ENCODE measurements around the gene ADAMTS8.
"Not testable (repeated sequence)": the region's sequence is repeated elsewhere in the genome, so short reads cannot be mapped to it uniquely, and the experiment has no call there.

The ADAMTS8 gene

GRCh38 chr11:130459521-130459920 is 31.1 kb upstream of the ADAMTS8 start:
- no peak for DNase-seq

- DNase-seq = no peak
Measured at GRCh38 chr11:130458410-130458729, 30.0 kb upstream of the ADAMTS8 start.

- DNase-seq = no peak
Measured at GRCh38 chr11:130457623-130458409, 29.4 kb upstream of the ADAMTS8 start.

GRCh38 chr11:130456286-130456685 is 27.9 kb upstream of the ADAMTS8 start:
- DNase-seq = no peak

- DNase-seq = no peak
Measured at GRCh38 chr11:130455483-130456127, 27.2 kb upstream of the ADAMTS8 start.

- no peak for DNase-seq
Measured at GRCh38 chr11:130454491-130455252, 26.3 kb upstream of the ADAMTS8 start.

- no peak for DNase-seq
Measured at GRCh38 chr11:130452940-130453339, 24.5 kb upstream of the ADAMTS8 start.

GRCh38 chr11:130452176-130452575 is 23.8 kb upstream of the ADAMTS8 start:
- no peak for DNase-seq

- no peak for DNase-seq
Measured at GRCh38 chr11:130451231-130452019, 23.0 kb upstream of the ADAMTS8 start.

GRCh38 chr11:130449996-130450769 is 21.8 kb upstream of the ADAMTS8 start:
- no peak for DNase-seq

GRCh38 chr11:130449310-130449990 is 21.0 kb upstream of the ADAMTS8 start:
- DNase-seq = no peak

- DNase-seq = no peak
Measured at GRCh38 chr11:130448416-130449309, 20.3 kb upstream of the ADAMTS8 start, which contains the start of gene ADAMTS15. Gene ADAMTS15, plus strand, starts transcription at chr11:130448645. Its CDS starts 329 bp downstream, at chr11:130448974.

GRCh38 chr11:130448039-130448415 is 19.6 kb upstream of the ADAMTS8 start:
- no peak for DNase-seq

GRCh38 chr11:130445788-130446187 is 17.4 kb upstream of the ADAMTS8 start:
- DNase-seq = no peak

GRCh38 chr11:130442737-130443136 is 14.3 kb upstream of the ADAMTS8 start:
- no peak for DNase-seq

- DNase-seq = no peak
Measured at GRCh38 chr11:130441719-130442118, 13.3 kb upstream of the ADAMTS8 start.

- DNase-seq = no peak
Measured at GRCh38 chr11:130439876-130440275, 11.5 kb upstream of the ADAMTS8 start.

GRCh38 chr11:130439160-130439519 is 10.7 kb upstream of the ADAMTS8 start:
- DNase-seq = no peak

- not testable (repeated sequence) for DNase-seq
Measured at GRCh38 chr11:130438401-130439159, 10.2 kb upstream of the ADAMTS8 start.

GRCh38 chr11:130437848-130438247 is 9.4 kb upstream of the ADAMTS8 start:
- no peak for DNase-seq
